ENCODE data around the gene ETFB.
A peak's percentile ranks its signal among the peaks of the same experiment; 100 is the strongest.

DNA sequence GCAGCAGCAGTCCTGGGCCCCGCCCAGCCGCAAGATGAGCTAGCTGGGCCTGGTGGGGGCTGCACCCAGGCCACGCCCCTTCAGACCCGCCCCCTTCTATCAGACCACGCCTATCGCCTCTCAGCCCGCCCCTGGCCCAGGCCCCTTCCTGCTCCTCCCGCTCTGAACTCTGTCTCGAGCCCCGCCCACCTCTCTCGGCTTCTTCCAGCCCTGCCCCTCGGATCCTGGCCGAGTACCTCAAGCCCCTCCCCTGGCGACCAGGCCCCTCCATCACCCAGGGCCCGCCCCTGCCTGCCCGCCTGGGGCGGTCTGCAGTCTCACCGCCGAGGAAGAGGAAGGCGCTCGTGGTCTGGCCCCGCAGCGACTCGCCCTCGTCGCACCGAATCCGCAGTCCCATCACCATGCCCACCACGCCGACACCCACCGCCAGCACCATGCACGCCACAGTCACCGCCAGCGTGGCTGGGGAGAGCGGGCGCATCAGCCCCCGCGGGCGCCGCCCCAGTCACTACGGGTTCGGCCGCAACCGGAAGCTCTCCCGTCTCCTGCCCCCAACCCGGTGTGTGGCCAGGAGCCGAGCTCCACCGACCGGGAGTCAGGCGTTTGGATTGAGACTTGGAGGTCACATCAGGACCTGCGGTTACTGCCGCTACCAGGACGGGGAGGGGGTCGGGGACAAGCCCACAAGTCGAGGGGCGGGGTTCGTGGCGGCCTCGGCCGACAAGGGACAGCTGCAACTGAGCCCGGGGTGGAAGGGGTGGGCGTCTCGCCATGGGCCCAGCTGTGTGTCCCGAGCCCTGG, 1.6 kb upstream of the ETFB start:
- 0 out of 2 replicates have a peak, but pooled peaks have one; percentile 17 for TF ChIP-seq FOXJ3 (CRISPR knock-in tag; IDR thresholded peaks at IDR 0.05)
- TF ChIP-seq MEF2A (IDR thresholded peaks at IDR 0.05; ENCODE audit: borderline replicate concordance, low read depth), result no peak
- no peak for TF ChIP-seq SIN3A (IDR thresholded peaks at IDR 0.05; ENCODE audit: borderline replicate concordance, low read depth, low read length)
- TF ChIP-seq, protein P1, sequence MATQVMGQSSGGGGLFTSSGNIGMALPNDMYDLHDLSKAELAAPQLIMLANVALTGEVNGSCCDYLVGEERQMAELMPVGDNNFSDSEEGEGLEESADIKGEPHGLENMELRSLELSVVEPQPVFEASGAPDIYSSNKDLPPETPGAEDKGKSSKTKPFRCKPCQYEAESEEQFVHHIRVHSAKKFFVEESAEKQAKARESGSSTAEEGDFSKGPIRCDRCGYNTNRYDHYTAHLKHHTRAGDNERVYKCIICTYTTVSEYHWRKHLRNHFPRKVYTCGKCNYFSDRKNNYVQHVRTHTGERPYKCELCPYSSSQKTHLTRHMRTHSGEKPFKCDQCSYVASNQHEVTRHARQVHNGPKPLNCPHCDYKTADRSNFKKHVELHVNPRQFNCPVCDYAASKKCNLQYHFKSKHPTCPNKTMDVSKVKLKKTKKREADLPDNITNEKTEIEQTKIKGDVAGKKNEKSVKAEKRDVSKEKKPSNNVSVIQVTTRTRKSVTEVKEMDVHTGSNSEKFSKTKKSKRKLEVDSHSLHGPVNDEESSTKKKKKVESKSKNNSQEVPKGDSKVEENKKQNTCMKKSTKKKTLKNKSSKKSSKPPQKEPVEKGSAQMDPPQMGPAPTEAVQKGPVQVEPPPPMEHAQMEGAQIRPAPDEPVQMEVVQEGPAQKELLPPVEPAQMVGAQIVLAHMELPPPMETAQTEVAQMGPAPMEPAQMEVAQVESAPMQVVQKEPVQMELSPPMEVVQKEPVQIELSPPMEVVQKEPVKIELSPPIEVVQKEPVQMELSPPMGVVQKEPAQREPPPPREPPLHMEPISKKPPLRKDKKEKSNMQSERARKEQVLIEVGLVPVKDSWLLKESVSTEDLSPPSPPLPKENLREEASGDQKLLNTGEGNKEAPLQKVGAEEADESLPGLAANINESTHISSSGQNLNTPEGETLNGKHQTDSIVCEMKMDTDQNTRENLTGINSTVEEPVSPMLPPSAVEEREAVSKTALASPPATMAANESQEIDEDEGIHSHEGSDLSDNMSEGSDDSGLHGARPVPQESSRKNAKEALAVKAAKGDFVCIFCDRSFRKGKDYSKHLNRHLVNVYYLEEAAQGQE (IDR thresholded peaks at IDR 0.05; ENCODE audit: low read depth, low read length), result no peak
- TF ChIP-seq CTCF (IDR thresholded peaks at IDR 0.05), result no peak
- TF ChIP-seq EP300 (IDR thresholded peaks at IDR 0.05; ENCODE audit: borderline replicate concordance in 1 of 2, low read depth in 1 of 2, low read length in 1 of 2), result no peak
- TF ChIP-seq EZH2phosphoT487 (IDR thresholded peaks at IDR 0.05; ENCODE audit: borderline replicate concordance, low read depth), result no peak
- peak; percentile 75 for TF ChIP-seq POLR2AphosphoS5 (IDR thresholded peaks at IDR 0.05; ENCODE audit: low read depth, low read length)
- no peak for TF ChIP-seq USF2 (IDR thresholded peaks at IDR 0.05; ENCODE audit: borderline replicate concordance, low read depth, low read length)
- no peak for TF ChIP-seq ZBTB33 (IDR thresholded peaks at IDR 0.05; ENCODE audit: borderline replicate concordance, low read depth)
- no peak for TF ChIP-seq FOXM1 (IDR thresholded peaks at IDR 0.05; ENCODE audit: low read depth)
